ENCODE data around the gene SLBP. TPM values are rescaled to one million over a fixed set of nuclear protein-coding genes. Genes with fewer than 3 reads are reported as not detected.
A peak's percentile ranks its signal among the peaks of the same experiment; 100 is the strongest.
"Not testable (repeated sequence)": the region's sequence is repeated elsewhere in the genome, so short reads cannot be mapped to it uniquely, and the experiment has no call there.

The SLBP gene
- total RNA-seq, 1 donor from 2014 or later, result 31.9 TPM

GRCh38 chr4:1675136-1675801, 36.9 kb downstream of the SLBP start:
- DNase-seq, result no peak

- no peak for DNase-seq
Measured at GRCh38 chr4:1674682-1675081, 37.4 kb downstream of the SLBP start.

- no peak for DNase-seq
Measured at GRCh38 chr4:1673671-1674070, 38.4 kb downstream of the SLBP start.

GRCh38 chr4:1671011-1671410, 41.1 kb downstream of the SLBP start:
- DNase-seq, result not testable (repeated sequence)

- DNase-seq, result no peak
Measured at GRCh38 chr4:1670279-1670678, 41.8 kb downstream of the SLBP start.

- no peak for DNase-seq
Measured at GRCh38 chr4:1669850-1670249, 42.3 kb downstream of the SLBP start.

GRCh38 chr4:1669270-1669669, 42.8 kb downstream of the SLBP start:
- DNase-seq, result no peak

GRCh38 chr4:1668488-1668840, 43.7 kb downstream of the SLBP start:
- DNase-seq, result no peak

- no peak for DNase-seq
Measured at GRCh38 chr4:1667273-1667672, 44.8 kb downstream of the SLBP start.

GRCh38 chr4:1666391-1666790, 45.7 kb downstream of the SLBP start:
- DNase-seq, result peak; percentile 49

GRCh38 chr4:1664141-1664540, 48.0 kb downstream of the SLBP start:
- DNase-seq, result no peak

- DNase-seq, result no peak
Measured at GRCh38 chr4:1663549-1663948, 48.6 kb downstream of the SLBP start.

- no peak for DNase-seq
Measured at GRCh38 chr4:1661695-1662094, 50.4 kb downstream of the SLBP start.

- DNase-seq, result no peak
Measured at GRCh38 chr4:1660948-1661677, 51.0 kb downstream of the SLBP start.

- no peak for DNase-seq
Measured at GRCh38 chr4:1659104-1660043, 52.7 kb downstream of the SLBP start.

GRCh38 chr4:1658581-1658980, 53.5 kb downstream of the SLBP start:
- DNase-seq, result no peak

- no peak for DNase-seq
Measured at GRCh38 chr4:1658146-1658545, 54.0 kb downstream of the SLBP start.

GRCh38 chr4:1656986-1657385, 55.1 kb downstream of the SLBP start:
- no peak for DNase-seq

- no peak for DNase-seq
Measured at GRCh38 chr4:1656132-1656531, 56.0 kb downstream of the SLBP start.

- no peak for DNase-seq
Measured at GRCh38 chr4:1655676-1656075, 56.4 kb downstream of the SLBP start.

- no peak for DNase-seq
Measured at GRCh38 chr4:1655081-1655480, 57.0 kb downstream of the SLBP start.

- DNase-seq, result no peak
Measured at GRCh38 chr4:1654216-1654955, 57.7 kb downstream of the SLBP start.

Data from tongue (tissue), 2 donors.